Inferior parietal cortex (tissue), 1 donor: ENCODE results near the gene CPA3.
A peak's percentile ranks its signal among the peaks of the same experiment; 100 is the strongest.

Experiments used
- DNase-seq: peaks from one replicate; pipeline ENCODE4 v3.0.0-alpha.2; 2016; ENCODE audit errors: extremely low spot score

The CPA3 gene

DNA sequence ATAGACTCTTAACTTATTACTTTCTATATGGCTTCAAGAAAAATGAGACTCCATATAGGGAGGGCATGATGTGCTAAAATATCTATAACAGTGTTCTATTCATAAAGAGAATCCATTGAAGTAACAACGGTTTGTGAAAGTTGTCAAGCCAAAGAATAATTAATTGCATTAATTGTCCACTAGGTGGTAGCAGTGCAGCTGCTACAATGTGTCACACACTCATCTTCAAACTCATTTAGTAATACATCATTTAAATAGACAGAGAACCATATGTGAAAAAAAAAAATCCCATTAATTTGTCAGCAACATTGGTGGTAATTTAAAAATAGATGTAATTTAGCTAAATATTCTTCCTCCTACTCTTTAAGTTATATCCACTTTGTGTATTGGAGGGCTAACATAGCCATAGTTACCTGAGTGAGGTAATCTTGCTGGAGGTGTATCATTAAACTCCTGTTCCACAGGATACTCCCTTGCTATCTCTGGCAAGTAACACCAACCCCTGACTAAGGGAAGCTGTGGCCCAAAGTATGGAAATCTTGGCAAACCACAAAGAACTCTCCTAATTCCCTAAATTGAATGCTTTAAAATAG lies 3.7 kb upstream of the CPA3 start:
- DNase-seq = peak; percentile 68

DNA sequence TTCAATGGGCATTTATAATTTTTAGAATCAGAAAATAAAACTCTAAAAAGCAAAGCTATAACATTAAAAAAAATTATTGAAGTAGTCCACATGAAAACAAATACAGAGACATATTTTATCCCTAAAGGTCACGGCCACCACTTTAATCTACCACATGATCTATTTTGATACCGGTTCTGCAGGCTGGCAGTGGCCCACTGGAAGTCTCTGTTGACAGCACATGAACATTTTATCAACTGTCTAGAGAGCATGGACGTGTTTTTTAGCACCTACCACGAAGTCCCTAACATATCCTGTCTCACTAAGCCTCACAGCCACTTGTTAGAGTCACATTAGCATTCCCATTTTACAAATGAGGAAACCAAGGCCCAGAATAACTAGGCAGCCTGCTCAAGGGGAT lies 1.8 kb upstream of the CPA3 start:
- no peak for DNase-seq

DNA sequence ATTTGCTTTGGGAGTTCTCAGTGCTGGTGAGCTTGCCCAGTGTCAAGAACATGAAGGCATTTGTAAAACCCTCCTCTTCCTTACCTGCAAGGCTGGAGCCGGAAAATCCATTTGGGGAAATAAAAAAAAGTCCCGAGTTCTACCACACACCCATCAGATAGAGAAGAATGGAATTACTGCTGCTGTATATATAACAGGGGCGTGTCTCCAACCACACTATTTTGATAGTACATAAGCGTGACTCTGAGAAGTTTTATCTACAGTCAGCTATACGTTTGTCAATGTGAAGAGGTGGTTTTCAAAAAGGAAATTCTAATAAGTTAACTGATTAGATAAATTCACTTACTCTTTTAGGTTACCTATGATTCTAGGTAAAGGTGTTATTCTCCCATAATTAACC lies 1.3 kb upstream of the CPA3 start:
- no peak for DNase-seq

DNA sequence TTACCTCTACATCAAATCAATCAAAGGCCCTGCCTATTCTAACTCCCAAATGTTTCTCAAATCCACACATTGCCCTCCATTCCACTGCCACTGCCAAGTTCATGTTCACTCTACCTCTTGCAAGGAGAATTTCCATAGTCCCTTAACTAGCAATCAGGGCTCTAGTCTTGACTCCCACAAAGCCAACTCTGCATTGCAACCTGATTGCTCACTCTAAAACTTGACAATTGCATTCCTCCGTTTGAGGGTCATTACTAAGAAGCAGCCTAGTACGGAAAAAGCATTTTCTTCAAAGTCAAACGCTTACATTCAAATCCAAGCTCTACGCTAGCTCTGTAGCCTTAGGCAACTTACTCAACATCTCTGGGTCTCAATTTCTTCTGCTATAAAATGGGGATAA lies 1.2 kb downstream of the CPA3 start:
- DNase-seq = no peak

DNA sequence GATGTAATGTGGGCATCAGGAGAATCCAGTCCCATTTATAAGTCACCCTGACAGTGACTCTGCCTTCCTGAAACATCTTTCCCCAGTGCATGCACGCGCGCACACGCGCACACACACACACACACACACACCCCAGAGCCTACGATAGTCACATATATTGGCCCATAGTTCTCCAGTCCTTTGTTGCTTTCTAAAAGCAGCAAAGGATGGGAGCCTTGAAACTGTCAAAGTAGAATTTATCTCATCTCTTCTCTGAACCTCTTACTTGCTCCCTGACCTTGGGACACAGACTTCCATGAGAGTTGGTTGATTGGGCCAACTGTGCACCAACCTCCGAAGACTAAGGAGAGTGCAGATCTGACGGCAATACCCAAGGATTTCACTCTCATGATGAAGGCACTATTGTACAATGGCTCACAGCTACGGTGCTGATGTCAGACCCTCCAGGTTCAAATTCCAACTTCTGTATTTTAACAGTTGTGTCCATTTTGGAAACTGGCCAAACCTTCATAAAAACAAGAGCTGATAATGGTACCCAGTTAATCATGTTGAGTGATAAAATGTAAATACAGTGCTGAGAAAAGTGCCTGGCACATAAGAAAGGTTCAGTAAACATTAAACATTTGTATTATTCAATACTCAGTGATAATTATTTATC lies 8.3 kb downstream of the CPA3 start:
- no peak for DNase-seq

DNA sequence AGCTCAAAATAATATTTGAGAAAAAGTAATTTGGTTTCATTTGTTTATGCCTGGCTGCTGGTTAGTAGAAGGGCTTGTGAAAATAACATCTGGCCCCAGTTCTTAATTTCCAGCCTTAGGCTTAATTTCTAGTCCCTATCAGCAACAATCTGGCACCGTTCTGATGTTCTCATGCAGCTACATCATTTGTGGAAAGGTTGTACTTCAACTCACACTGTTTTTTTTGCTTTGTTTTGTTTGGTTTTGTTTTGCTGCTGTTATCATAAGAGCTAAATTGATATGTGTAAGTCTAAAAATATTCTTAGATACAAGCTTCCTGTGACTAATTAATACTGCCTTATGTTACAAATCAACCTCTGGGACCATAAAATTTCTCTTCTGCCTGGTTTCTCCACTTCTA lies 8.9 kb downstream of the CPA3 start:
- no peak for DNase-seq

DNA sequence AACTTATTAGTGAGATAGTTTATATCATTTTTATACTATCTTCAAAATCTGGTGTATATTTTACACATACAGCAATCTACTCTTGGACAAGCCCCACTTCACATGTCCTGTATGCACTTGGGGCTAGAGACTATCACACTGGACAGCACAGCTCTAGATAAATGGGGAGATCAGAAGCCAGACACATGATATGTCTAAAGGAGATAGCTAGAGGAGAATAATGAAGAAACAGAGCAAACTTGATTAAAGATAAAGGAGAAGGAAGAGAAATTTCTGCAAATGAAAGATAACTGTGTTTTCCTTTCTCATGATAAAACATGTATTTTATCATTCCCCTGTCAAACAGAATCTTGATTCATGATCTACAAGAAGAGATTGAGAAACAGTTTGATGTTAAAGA lies 13.0 kb downstream of the CPA3 start:
- DNase-seq = no peak

DNA sequence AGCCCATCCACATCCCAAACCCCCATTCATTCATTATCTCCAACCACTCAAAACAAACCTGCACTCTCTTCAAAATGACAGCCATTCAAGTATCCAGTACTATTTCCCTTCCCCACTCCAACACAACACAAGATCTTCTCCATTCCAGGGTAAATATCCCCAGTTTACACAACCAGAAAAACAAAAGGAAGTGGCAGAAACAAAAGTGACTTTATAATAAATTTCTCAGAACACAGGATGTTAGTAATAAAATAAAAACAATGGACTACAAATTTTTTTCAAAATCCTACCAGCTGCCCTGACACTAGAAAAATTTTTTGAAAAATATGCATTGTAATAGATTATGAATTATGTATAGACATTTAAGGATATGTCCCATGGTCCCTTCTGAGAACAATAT lies 14.2 kb downstream of the CPA3 start:
- DNase-seq = no peak

DNA sequence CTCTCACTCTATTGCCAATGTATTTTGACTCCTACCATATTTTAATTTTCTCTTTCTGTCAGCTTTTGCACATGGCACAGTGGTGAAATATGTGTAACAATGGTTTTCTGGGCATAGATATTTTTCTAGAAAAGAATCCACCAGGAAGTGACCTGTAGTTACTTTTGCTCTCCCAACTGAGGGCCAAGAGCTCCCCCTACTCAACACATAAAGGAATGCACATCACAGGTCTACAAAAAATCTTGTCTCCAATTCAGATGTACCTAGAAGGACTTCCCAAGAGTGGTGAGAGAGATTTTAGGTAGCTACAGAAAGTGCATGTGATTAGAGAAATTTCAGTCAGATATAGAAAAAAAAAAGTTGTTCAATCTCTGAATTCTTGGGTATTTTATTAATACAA lies 15.6 kb downstream of the CPA3 start:
- DNase-seq = no peak

DNA sequence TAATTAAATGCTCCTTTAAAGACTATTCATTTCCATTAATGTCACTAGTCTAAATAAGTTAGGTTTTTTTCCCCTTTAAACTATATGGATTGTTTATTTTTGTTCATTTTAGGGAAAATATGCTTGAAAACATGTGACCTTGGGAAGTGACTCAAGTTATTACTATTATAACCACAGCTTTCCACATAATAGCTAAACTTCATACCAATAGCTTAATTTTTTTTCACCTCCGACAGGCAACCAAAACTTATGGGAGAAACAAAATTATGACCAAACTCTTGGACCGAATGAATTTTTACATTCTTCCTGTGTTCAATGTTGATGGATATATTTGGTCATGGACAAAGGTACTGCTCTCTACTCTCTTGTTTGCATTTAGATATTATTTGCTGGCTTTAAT lies 16.2 kb downstream of the CPA3 start:
- DNase-seq = no peak

DNA sequence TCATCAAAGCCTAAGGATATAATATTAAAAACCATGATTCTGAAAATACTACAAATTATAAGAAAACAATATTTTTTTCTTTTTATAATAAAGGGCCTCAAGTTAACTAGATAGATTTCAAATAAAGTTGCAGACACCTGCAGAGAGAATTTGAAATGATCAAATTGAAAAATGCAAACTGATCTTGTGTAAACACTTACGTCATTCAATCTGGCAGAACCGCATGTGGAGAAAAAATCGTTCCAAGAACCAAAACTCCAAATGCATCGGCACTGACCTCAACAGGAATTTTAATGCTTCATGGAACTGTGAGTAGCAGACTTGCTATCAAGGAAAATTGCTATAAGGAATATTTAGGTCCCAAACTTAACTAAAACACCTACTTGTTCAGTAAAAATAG lies 17.2 kb downstream of the CPA3 start:
- DNase-seq = no peak

DNA sequence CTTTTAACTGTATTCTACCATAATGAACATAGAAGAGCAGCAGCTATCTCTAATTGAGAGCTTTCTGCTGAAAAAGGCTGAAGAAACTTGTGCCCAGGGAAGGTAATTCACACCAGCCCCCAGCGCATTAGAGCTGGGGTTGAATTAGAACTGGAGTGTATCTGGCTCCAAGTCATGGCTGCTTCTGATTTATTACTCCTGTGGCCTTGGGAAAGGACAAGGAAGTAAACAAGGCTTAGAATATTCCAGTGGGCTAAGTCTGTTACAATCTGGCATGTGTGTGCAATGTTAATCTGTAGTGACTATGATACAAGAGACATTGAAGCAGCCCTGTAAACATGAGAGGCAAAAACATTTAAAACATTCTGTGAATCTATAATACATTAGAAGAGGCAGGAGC lies 18.1 kb downstream of the CPA3 start:
- no peak for DNase-seq

DNA sequence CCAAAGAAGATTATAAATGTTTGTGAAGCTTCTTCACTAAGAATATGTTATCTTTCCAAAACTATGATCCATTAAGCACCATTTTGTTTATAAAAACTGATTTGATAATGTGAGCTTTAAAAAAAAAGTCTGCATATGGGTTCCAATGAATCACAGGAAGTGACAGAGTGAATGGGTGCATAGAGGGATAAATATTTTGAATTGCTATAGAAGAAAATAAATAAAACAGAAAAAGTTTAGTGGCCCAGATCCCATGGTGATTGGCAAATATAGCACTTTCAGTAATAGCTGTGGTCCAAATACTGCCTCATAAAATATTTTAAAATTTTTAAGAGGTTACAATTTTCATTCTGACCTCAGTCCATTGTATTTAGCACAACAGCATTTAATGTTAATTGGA lies 19.2 kb downstream of the CPA3 start:
- DNase-seq = no peak

DNA sequence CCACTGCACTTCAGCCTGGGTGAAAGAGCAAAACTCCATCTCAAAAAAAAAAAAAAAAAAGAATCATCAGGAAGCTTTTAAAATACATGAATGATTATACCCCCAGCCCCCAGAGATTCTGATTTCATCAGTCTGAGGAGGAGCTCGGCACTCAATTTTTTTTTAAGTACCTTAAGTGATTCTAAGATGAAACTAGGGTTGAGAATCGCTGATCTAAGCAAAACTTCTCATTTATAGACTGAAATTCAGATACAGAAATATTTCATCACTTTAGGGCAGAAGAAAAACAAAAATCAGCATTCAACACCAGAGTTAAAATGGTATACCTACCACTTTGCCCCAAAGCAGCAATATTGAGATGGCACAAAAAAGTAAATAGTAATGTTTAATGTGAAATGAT lies 24.7 kb downstream of the CPA3 start:
- DNase-seq = no peak

DNA sequence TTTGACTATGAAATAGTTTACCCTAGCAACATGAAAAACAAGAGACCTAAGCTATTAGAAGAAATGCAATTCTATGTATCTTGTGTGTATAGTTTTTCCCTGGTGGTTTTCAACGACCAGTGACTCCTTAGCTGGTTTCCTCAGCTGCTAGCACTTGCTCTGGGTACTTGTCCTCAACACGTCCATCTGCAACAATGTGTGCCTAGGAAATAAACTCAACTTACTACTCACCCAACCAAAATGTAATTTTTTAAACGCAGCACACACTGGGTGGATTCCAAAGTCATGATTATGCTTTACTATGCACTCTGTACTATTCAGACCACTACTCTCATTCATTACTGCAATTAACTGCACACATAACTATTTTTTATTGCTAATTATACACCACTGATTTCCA lies 31.0 kb downstream of the CPA3 start:
- no peak for DNase-seq

DNA sequence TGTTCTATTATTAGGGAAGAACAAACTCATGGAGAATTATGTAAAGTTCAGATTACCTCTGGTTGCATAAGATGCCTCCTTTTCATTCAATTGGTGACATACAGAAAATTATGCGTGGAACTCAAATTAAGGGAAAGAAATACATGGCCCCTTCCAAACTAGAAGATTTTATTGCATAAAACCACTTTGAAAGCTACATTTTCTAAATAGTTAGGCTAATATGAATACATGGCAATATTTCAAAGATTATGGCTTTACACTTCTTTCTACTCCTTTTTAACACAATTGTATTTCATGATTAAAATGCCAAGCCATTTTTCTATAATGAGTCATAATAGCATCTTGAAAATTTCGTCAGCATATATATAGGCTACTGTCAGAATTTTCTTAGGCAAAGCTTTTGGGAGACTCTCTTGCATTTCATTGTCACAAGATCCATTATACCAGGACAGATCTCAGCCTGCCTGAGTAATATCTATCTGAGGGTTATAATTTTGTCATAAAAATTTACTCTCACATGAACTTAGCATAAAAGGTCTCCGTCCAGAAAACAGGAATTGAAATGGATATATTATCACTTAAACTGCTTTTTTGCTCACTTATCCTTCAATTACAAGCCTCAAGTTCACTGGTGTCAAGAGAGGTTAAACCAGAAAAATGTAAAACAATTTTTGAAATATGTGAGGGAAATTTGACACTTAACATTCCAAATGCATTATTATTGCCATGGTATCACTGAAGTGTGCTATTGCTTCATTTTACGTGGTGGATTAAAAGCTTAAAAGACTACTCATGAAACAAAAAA lies 37.1 kb downstream of the CPA3 start:
- DNase-seq = no peak

DNA sequence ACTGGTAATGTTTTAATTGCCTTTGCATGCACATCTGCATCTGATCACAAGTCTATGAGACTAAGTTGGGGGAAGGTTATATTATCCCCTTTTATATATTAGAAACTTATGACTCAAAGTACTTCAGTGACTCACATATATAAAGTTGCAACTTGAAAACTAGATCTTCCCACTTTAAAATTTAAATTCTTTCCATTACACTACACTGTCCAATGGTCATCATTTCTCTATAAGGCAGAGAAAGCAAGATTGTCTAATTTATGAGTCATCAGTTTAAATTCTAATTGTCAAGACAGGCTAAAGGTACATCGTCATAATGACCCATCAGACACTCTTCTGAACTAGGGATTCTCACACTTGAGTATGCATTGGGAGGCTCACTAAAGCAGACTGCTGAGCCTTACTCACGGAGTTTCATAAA lies 37.9 kb downstream of the CPA3 start:
- no peak for DNase-seq

DNA sequence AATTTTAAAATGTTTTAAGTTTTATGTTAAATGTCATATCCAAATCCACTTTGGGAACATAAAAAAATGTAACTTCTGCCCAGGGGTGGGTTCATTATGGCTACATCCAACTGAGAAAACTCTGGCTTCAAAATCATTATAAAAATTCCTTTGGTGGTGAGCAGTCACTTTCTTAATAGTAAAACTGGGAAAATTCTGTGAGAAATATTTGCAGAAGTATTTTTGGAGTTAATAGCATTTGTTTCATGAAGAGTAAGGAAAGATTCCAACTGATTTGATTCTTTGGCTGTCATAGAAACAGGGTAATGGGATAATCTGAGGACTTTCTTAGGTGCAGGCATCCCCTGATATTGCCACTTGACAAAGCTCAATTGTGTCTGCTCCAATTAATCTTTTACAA lies 38.8 kb downstream of the CPA3 start:
- no peak for DNase-seq

DNA sequence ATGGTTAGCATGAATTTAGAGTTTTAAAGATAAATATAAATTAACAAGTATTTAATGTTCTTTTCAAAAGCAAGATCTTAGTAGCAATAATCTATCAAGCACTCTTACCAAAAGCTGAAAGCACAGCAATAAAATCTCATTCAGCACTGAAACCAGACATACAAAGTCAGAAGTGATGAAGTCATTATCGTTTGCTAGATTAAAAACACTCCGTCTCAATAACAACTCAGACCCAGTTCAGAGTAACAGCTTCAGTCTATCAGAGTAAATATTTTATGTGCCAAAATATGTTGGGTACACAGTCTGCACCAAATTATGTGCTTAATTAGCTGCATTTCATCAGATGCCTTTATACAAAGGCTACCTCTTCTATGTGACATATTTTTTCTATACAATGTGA lies 41.6 kb downstream of the CPA3 start:
- no peak for DNase-seq

DNA sequence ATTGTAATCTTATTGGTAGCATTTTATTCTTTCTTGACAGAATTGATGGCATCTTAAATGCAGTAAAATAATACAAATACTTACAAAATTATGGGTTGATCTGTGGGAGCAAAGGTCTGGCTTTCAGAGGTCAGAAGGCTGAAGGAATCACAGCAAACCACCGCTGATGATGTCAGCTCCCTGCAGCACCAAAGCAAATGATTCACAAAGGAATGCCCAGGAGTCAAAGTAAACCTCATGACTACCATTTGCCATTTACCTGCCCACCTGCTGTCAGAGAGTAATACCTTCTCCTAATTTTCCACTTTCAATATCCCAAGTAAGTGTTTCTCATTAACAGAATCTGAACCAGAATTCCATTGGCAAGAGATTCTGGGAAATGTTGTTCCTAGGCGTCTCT lies 46.1 kb downstream of the CPA3 start:
- DNase-seq = no peak

DNA sequence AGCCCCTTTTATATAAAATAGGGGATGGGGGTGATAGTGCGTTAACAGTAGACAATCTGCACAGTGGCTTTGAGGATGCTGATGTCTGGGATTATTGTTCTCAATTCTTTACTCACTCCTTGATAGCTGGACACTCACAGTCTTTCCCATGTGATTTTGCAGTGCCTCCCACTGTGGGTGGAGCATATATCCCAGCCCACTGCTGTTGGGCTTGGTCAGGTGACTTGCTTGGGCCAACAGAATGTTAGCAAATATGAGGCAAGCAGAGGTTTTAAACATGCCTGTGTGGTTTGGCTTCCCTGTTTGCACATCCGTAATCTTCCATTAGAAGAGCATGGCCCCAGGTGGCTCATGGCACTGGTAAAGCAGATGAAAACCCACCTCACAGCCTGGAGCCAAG lies 46.5 kb downstream of the CPA3 start:
- DNase-seq = no peak

DNA sequence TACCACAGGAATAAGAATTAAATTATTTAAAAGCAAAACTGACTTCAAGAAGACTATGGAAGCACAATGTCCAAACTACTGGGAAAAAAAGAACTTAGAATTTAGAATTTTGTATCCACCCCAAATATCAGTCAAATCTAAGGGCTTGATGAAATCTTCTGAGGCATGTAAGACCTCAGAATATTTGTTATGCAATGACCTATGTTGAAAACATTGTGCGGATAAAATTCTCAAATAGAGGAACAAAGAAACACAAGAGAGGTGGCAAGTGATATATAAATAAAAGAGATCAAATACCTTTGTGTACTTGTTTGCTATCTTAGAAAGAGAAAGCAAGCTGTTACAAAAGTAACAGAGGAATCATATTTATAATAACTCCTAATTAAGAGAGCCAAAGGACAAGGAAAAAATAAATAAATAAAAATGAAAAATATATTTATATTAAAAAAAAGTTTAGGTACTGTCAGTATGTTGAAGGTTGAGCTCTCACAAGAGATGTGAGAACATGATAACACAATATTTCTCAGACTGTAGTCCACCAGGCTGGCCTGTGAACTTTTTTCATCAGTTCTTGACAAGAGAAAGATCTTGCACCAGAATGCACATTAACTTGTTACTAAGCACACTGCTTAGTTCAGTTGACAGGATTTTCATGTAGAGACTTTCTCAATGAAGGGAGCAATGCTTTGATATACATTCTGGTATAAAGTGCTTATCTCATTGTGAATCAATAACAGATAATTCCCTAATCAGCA lies 50.0 kb downstream of the CPA3 start:
- DNase-seq = no peak

DNA sequence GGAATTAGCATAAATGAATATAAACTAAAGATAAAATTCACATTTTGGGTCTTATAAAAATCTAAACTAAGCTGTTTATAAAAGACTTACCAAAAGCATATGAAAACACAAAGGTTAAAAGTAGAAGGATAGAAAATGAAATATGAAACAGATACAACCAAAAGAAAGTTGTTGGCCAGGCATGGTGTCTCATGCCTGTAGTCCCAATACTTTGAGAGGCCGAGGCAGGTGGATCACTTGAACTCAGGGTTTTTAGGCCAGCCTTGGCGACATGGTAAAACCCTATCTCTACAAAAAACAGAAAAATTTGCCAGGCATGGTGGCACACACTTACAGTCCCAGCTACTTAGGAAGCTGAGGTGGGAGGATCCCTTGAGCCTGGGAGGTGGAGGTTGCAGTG lies 51.0 kb downstream of the CPA3 start:
- DNase-seq = no peak
